Left ventricle myocardium inferior (tissue), 1 donor: ENCODE data around the gene FAT1. TPM values are rescaled to one million over a fixed set of nuclear protein-coding genes. Genes with fewer than 3 reads are reported as not detected.

Experiments
- DNase-seq: peaks from one replicate; pipeline ENCODE4 v3.0.0-alpha.2; 2020
- H3K27ac ChIP-seq: fragments of 200-600 bp; replicated peaks from 2 replicates; pipeline ENCODE4 v1.8.0; 2021
- H3K27me3 ChIP-seq: fragments of 200-600 bp; 2 replicates; pipeline ENCODE4 v1.8.0; 2021; ENCODE audit warnings: low read depth
- H3K36me3 ChIP-seq: fragments of 200-600 bp; 2 replicates; pipeline ENCODE4 v1.8.0; 2021
- H3K4me1 ChIP-seq: fragments of 200-600 bp; 2 replicates; pipeline ENCODE4 v1.8.0; 2021
- H3K4me3 ChIP-seq: fragments of 200-600 bp; 2 replicates; pipeline ENCODE4 v1.8.0; 2021; ENCODE audit warnings: mild to moderate bottlenecking, moderate library complexity
- H3K9me3 ChIP-seq: fragments of 200-600 bp; replicated peaks from 2 replicates; pipeline ENCODE4 v1.8.0; 2021
- intact Hi-C: fragments of 100-400 bp; cut with micrococcal nuclease; formaldehyde crosslinking; loops from one replicate; pipeline ENCODE4 v1.11.0; 2022
- total RNA-seq: library from RNA; stranded (reverse); fragmentation: NEBNext Ultra II Directional; extraction: Animal tissue kit (Norgen Biotek cat#: 25700); gene quantifications from one replicate; pipeline ENCODE4 v1.2.1, GENCODE V29; 2021
- TF ChIP-seq, protein P1 (sequence below): fragments of 200-600 bp; IDR thresholded peaks from 2 replicates; pipeline ENCODE4 v1.8.0; 2021; ENCODE audit warnings: antibody characterized with exemption, mild to moderate bottlenecking, borderline replicate concordance
- donor health status: DM: no; HTN: yes; CAD: no; lungs with severe emphysema.

FAT1 gene
- total RNA-seq, 1 donor from 2014 or later, result 59.1 TPM

DNA sequence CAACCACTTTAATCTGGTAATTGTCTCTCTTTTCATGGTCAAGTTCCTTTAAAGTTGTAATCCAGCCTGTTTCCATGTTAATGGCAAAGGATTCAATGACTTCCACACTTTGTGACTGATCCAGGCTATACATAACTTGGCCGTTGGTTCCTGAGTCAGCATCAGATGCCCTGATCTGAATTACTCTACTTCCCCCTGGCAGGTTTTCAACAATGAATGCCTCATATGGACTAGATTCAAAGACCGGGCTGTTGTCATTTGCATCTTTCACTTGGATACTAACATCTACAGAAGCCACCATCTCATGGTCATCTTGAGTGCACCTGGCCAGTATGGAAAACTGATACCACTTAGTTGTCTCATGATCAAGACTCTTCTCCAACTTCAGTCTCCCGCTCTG is 105.7 kb downstream of the FAT1 start:
- no peaks in the 10 kb centered on the region for H3K9me3 ChIP-seq
- H3K36me3 ChIP-seq, result peaks cover 53% of the 10 kb centered on the region
- peaks cover 10% of the 10 kb centered on the region for H3K4me1 ChIP-seq
- H3K27ac ChIP-seq, result no peak overlapping the region
- DNase-seq, result no peak
- TF ChIP-seq, protein P1, sequence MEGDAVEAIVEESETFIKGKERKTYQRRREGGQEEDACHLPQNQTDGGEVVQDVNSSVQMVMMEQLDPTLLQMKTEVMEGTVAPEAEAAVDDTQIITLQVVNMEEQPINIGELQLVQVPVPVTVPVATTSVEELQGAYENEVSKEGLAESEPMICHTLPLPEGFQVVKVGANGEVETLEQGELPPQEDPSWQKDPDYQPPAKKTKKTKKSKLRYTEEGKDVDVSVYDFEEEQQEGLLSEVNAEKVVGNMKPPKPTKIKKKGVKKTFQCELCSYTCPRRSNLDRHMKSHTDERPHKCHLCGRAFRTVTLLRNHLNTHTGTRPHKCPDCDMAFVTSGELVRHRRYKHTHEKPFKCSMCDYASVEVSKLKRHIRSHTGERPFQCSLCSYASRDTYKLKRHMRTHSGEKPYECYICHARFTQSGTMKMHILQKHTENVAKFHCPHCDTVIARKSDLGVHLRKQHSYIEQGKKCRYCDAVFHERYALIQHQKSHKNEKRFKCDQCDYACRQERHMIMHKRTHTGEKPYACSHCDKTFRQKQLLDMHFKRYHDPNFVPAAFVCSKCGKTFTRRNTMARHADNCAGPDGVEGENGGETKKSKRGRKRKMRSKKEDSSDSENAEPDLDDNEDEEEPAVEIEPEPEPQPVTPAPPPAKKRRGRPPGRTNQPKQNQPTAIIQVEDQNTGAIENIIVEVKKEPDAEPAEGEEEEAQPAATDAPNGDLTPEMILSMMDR, result no peak
- no peaks in the 10 kb centered on the region for H3K27me3 ChIP-seq
- intact Hi-C loops, result no loop called here
- H3K4me3 ChIP-seq, result no peak overlapping the region

DNA sequence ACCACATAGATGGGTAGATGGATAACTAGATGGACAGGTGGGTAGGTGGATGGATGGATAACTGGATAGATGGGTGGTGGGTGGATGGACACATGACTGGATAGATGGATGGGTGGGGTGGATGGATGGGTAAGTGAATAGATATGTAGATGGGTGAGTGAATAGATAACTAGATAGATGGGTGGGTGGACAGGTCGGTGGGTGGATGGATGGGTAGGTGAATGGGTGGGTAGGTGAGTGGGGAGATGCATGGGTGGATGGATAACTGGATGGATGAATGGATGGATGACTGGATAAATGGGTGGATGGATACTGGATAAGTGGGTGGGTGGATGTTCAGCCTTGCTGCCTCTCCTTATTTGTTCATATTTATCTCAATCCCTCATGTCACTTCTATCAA is 116.2 kb downstream of the FAT1 start:
- no peak for DNase-seq
- intact Hi-C loops, result no loop called here
- H3K36me3 ChIP-seq, result peaks cover 83% of the 10 kb centered on the region
- no peak overlapping the region for H3K27ac ChIP-seq
- no peak overlapping the region for H3K4me3 ChIP-seq
- no peaks in the 10 kb centered on the region for H3K27me3 ChIP-seq
- H3K4me1 ChIP-seq, result no peaks in the 10 kb centered on the region
- TF ChIP-seq, protein P1, result no peak
- H3K9me3 ChIP-seq, result no peaks in the 10 kb centered on the region

DNA sequence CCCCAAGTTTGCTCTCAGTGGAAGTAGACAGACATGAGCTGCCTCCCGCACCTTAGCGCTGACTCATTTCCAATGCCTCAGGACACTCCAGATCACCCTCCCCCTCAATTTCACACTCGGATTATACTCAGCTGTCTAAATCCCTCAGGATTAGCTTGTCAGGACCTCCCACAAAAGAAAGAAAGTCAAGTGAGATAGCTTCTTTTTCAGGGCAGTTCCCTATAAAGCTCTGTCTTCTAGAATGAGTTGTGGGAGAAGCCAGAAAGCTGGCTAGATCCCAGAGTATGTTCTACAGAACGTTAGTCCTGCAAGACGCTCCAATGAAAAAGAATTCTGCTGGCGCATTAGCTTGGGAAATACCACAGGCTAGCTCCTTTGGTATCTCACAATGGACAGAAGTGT is 117.1 kb downstream of the FAT1 start:
- intact Hi-C loops, result no loop called here
- Histone ChIP-seq H3K4me1 (no peaks in the 10 kb centered on the region), H3K4me3 (no peak overlapping the region), H3K27ac (no peak overlapping the region), H3K9me3 (no peaks in the 10 kb centered on the region), H3K36me3 (peaks cover 82% of the 10 kb centered on the region), H3K27me3 (no peaks in the 10 kb centered on the region)
- DNase-seq, result no peak
- TF ChIP-seq, protein P1, result no peak

DNA sequence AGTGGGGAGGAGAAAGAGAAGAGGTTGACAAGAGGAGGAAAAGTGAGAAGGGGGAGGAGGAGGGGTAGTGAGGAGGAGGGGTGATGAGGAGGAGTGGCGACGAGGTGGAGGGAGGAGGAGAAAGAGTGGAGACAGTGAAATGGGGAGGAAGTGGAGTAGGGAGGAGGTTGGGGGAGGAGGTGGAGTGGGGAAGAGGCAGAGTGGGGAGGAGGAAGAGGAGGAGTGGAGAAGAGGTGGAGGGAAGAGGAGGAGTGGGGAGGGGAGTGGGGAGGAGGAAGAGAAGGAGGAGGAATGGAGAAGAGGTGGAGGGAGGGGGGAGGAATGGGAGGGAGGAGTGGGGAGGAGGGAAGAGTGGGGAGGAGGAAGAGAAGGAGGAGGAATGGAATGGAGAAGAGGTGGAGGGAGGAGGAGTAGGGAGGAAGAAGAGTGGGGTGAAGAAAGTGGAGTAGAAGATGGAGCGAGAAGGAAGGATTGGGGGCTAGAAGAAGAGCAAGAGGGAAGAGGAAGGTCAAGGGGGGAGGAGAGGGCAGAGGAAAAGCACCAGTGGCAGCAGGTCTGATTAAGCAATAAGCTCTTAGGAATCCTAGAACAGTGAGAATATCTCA is 118.3 kb downstream of the FAT1 start:
- intact Hi-C loops, result no loop called here
- no peak for DNase-seq
- Histone ChIP-seq H3K36me3 (peaks cover 84% of the 10 kb centered on the region), H3K27ac (no peak overlapping the region), H3K27me3 (no peaks in the 10 kb centered on the region), H3K4me1 (no peaks in the 10 kb centered on the region), H3K4me3 (no peak overlapping the region), H3K9me3 (no peaks in the 10 kb centered on the region)
- TF ChIP-seq, protein P1, result no peak

DNA sequence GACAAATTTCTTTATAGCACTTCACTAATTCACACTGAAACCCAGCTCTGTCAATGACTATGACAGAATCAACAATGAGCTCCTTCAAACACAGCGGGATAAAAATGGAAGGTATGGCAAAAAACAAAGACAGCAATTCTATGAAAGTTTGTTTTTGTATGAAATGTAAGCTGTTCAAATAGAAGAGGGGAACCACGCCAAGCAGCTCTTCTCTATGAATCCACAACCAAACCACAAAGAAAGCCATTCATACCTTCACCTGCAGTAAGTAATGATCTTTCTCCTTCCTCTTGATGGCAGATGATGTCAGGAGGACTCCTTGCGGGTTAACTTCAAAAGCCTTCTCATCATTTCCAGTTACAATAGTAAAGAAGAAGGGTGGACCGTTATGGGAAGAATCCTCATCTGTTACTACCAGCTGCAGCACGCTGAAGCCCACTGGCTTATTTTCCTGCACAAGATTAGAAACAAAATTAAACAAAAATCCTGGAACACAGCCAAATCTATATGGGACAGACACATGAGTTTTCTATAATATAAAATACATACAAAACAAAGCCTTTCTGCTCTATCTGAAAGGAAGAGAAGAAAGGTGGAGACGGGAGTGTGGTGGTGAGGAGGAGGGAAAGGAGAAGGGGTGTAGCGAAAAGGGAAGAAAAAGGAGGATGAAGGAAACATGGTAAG is 119.4 kb downstream of the FAT1 start:
- Histone ChIP-seq H3K36me3 (peaks cover 88% of the 10 kb centered on the region), H3K4me3 (no peak overlapping the region), H3K9me3 (no peaks in the 10 kb centered on the region), H3K27ac (no peak overlapping the region), H3K4me1 (no peaks in the 10 kb centered on the region), H3K27me3 (no peaks in the 10 kb centered on the region)
- intact Hi-C loops, result no loop called here
- no peak for DNase-seq
- TF ChIP-seq, protein P1, result no peak
